Left renal cortex interstitium (tissue), 4 donors: Measurements from ENCODE around the gene NLGN2. TPM values are rescaled to one million over a fixed set of nuclear protein-coding genes. Genes with fewer than 3 reads are reported as not detected.

Source experiments
- DNase-seq, 4 donors: peaks; one replicate each; pipeline ENCODE4 v3.0.0-alpha.2; 2013; ENCODE audit warnings: low read depth in 4 of 4, low spot score in 2 of 4, missing footprints in 1 of 4
- polyA plus RNA-seq, 4 donors: library from polyadenylated mRNA; unstranded; fragments of 120-200 nt; gene quantifications; one replicate each; pipeline ENCODE4 v1.2.1, GENCODE V29; 2013; ENCODE audit not compliant: insufficient read length in 4 of 4

Gene NLGN2
- polyA plus RNA-seq, 4 donors = 17.5 to 38.6 (median 30.2) TPM

GRCh38 chr17:7411427-7411750 lies 3.7 kb downstream of the NLGN2 start:
- no peak for DNase-seq

GRCh38 chr17:7413346-7413985 lies 5.8 kb downstream of the NLGN2 start:
- no peak for DNase-seq

- no peak for DNase-seq
Measured at GRCh38 chr17:7414837-7415236, 7.2 kb downstream of the NLGN2 start.

- DNase-seq = no peak
Measured at GRCh38 chr17:7415784-7416183, 8.1 kb downstream of the NLGN2 start.

GRCh38 chr17:7416323-7416722 lies 8.7 kb downstream of the NLGN2 start:
- no peak for DNase-seq

GRCh38 chr17:7417056-7417655 lies 9.5 kb downstream of the NLGN2 start:
- DNase-seq = no peak

GRCh38 chr17:7418472-7419152 lies 11.0 kb downstream of the NLGN2 start:
- no peak for DNase-seq

GRCh38 chr17:7419819-7420610 lies 12.4 kb downstream of the NLGN2 start, which contains the start of gene SPEM1:
TSS of gene SPEM1 (plus strand) at chr17:7420324. CDS start at chr17:7420385, 61 bp downstream.
- DNase-seq = peak in 2 of 4 donors; percentile 11 to 29

- DNase-seq = no peak
Measured at GRCh38 chr17:7421186-7421585, 13.5 kb downstream of the NLGN2 start.

- DNase-seq = no peak
Measured at GRCh38 chr17:7423679-7424078, 16.0 kb downstream of the NLGN2 start.

GRCh38 chr17:7425316-7425715 lies 17.7 kb downstream of the NLGN2 start, which contains the start of gene SPEM2:
TSS of gene SPEM2 (plus strand) at chr17:7425616. CDS start at chr17:7425689, 73 bp downstream.
- DNase-seq = no peak

GRCh38 chr17:7425756-7426155 lies 18.1 kb downstream of the NLGN2 start:
- DNase-seq = no peak

GRCh38 chr17:7426203-7426863 lies 18.7 kb downstream of the NLGN2 start:
- no peak for DNase-seq

GRCh38 chr17:7426896-7427489 lies 19.3 kb downstream of the NLGN2 start:
- no peak for DNase-seq

GRCh38 chr17:7427549-7427948 lies 19.9 kb downstream of the NLGN2 start:
- DNase-seq = no peak

GRCh38 chr17:7428557-7428956 lies 20.9 kb downstream of the NLGN2 start, which contains the start of gene SPEM3:
TSS of gene SPEM3 (plus strand) at chr17:7428857. CDS start at chr17:7428903, 46 bp downstream.
- DNase-seq = no peak

GRCh38 chr17:7429722-7430121 lies 22.1 kb downstream of the NLGN2 start:
- DNase-seq = no peak

GRCh38 chr17:7431231-7431630 lies 23.6 kb downstream of the NLGN2 start:
- DNase-seq = no peak

- DNase-seq = no peak
Measured at GRCh38 chr17:7432296-7432695, 24.7 kb downstream of the NLGN2 start.
